Loucy (cell line): Measurements from ENCODE around the gene ACY1.

ENCODE experiments used
- H2AFZ ChIP-seq: fragments of 200-600 bp; sonication (generic); 2 replicates; pipeline ENCODE4 v1.6.0; 2016; ENCODE audit warnings: antibody characterized with exemption, mild to moderate bottlenecking, low read length, moderate library complexity
- H3F3A ChIP-seq: fragments of 200-600 bp; 2 replicates; pipeline ENCODE4 v1.6.0; 2016; ENCODE audit warnings: antibody characterized with exemption, low read depth, mild to moderate bottlenecking
- H3K27me3 ChIP-seq: fragments of 200-600 bp; sonication (generic); 2 replicates; pipeline ENCODE4 v1.6.1; 2014; ENCODE audit warnings: low read length, mild to moderate bottlenecking; ENCODE audit not compliant: insufficient read depth, poor library complexity, severe bottlenecking
- H3K36me3 ChIP-seq: fragments of 200-600 bp; sonication (generic); 2 replicates; pipeline ENCODE4 v1.6.1; 2016; ENCODE audit warnings: low read length; ENCODE audit not compliant: insufficient read depth
- H3K4me1 ChIP-seq: fragments of 200-600 bp; sonication (generic); 2 replicates; pipeline ENCODE4 v1.5.1; 2014; ENCODE audit warnings: low read length, mild to moderate bottlenecking; ENCODE audit not compliant: insufficient read depth, poor library complexity, severe bottlenecking
- H3K4me2 ChIP-seq: fragments of 200-600 bp; sonication (generic); 2 replicates; pipeline ENCODE4 v1.6.0; 2014; ENCODE audit warnings: antibody characterized with exemption, low read length, low read depth, mild to moderate bottlenecking; ENCODE audit not compliant: poor library complexity, severe bottlenecking
- H3K4me3 ChIP-seq: fragments of 200-600 bp; sonication (generic); 2 replicates; pipeline ENCODE4 v1.5.1; 2014; ENCODE audit warnings: low read length, mild to moderate bottlenecking, mixed read lengths; ENCODE audit not compliant: poor library complexity, severe bottlenecking
- H3K79me2 ChIP-seq: fragments of 200-600 bp; sonication (generic); 2 replicates; pipeline ENCODE4 v1.6.1; 2014; ENCODE audit warnings: low read length; ENCODE audit not compliant: insufficient read depth
- H3K9ac ChIP-seq: fragments of 200-600 bp; sonication (generic); 2 replicates; pipeline ENCODE4 v1.6.0; 2014; ENCODE audit warnings: mild to moderate bottlenecking, low read depth, low read length, moderate library complexity; ENCODE audit not compliant: poor library complexity, severe bottlenecking
- H3K9me2 ChIP-seq: fragments of 200-600 bp; sonication (generic); replicated peaks from 2 replicates; pipeline ENCODE4 v1.6.1; 2016; ENCODE audit warnings: low read depth, low read length, mixed read lengths
- H3K9me3 ChIP-seq: fragments of 200-600 bp; sonication (generic); 2 replicates; pipeline ENCODE4 v1.6.1; 2014; ENCODE audit warnings: mild to moderate bottlenecking, antibody characterized with exemption, low read length, low read depth; ENCODE audit not compliant: insufficient read depth
- H4K20me1 ChIP-seq: fragments of 200-600 bp; sonication (generic); 2 replicates; pipeline ENCODE4 v1.6.0; 2014; ENCODE audit warnings: antibody characterized with exemption, low read length, mild to moderate bottlenecking; ENCODE audit not compliant: insufficient read depth, poor library complexity, severe bottlenecking
- EZH2phosphoT487 ChIP-seq: fragments of 200-600 bp; IDR thresholded peaks from 2 replicates; pipeline ENCODE4 v1.6.1; 2018; ENCODE audit warnings: antibody characterized with exemption, mild to moderate bottlenecking, moderate library complexity, borderline replicate concordance
- TF ChIP-seq, protein P1 (sequence below): fragments of 200-600 bp; sonication (generic); conservative IDR thresholded peaks from 2 replicates; pipeline ENCODE4 v1.5.1; 2014; ENCODE audit warnings: mild to moderate bottlenecking, antibody characterized with exemption, low read length

The ACY1 gene

DNA sequence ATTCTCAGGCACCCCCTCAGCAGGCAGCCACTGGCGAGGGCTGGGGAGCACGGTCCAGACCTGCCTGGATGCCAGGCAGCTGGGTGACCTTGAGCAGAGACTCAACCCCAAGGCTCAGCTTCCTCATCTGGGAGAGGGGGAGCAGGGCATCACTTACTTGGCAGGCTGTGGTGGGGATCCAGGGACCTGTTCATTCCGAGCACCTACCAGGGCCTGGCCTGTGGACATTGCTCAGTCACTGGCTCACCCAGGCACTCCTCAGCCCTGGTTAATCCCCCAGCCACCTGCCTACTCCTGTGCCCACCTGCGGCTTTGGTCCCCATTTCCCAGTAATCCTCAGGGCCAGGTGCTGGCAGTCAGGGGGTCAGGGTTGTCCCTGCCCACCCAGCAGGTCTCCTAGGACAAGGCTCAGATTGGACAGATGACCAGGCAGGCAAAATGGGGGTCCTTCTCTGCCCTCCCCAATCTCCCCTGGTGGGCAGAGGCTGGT lies 21.6 kb downstream of the ACY1 start:
- TF ChIP-seq, protein P1, sequence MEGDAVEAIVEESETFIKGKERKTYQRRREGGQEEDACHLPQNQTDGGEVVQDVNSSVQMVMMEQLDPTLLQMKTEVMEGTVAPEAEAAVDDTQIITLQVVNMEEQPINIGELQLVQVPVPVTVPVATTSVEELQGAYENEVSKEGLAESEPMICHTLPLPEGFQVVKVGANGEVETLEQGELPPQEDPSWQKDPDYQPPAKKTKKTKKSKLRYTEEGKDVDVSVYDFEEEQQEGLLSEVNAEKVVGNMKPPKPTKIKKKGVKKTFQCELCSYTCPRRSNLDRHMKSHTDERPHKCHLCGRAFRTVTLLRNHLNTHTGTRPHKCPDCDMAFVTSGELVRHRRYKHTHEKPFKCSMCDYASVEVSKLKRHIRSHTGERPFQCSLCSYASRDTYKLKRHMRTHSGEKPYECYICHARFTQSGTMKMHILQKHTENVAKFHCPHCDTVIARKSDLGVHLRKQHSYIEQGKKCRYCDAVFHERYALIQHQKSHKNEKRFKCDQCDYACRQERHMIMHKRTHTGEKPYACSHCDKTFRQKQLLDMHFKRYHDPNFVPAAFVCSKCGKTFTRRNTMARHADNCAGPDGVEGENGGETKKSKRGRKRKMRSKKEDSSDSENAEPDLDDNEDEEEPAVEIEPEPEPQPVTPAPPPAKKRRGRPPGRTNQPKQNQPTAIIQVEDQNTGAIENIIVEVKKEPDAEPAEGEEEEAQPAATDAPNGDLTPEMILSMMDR, result no peak
- no peak for TF ChIP-seq EZH2phosphoT487
- no peaks in the 10 kb centered on the region for H3K79me2 ChIP-seq
- H3K4me1 ChIP-seq, result peaks cover 15% of the 10 kb centered on the region
- no peaks in the 10 kb centered on the region for H4K20me1 ChIP-seq
- no peaks in the 10 kb centered on the region for H3K27me3 ChIP-seq
- no peak overlapping the region for H3K4me2 ChIP-seq
- no peaks in the 10 kb centered on the region for H3K36me3 ChIP-seq
- H3K9me3 ChIP-seq, result no peaks in the 10 kb centered on the region
- H2AFZ ChIP-seq, result no peak overlapping the region
- H3F3A ChIP-seq, result no peaks in the 10 kb centered on the region
- H3K4me3 ChIP-seq, result no peak overlapping the region
- peak overlapping the region; percentile 18 for H3K9ac ChIP-seq
- no peaks in the 10 kb centered on the region for H3K9me2 ChIP-seq

DNA sequence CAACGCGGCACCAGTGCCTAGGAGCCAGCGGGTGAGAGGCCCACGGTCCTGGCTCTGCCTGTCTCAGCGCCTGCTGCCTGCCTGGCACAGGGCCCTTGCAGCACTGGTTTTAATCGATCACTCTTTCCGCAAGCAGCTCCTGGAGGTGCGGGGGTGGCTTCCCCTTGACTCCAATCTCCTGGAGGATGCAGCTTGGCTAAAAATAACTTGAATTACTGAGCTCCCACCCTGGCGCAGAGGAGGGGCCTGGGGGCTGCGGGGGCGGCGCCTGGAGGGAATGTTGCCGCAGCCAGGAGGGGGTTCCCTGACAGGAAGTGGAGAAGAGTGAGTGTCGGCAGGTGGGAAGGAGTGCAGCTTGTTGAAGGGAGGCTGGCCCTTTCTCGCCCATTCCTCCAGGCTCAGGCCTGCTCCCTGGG lies 22.2 kb downstream of the ACY1 start:
- no peak overlapping the region; the same call in 1 of the 2 replicates for H2AFZ ChIP-seq
- no peaks in the 10 kb centered on the region for H3K79me2 ChIP-seq
- H3K9me3 ChIP-seq, result no peaks in the 10 kb centered on the region
- no peak overlapping the region for H3K4me3 ChIP-seq
- H3K4me2 ChIP-seq, result no peak overlapping the region
- TF ChIP-seq EZH2phosphoT487, result no peak
- TF ChIP-seq, protein P1, result no peak
- H3K4me1 ChIP-seq, result peaks cover 15% of the 10 kb centered on the region
- no peaks in the 10 kb centered on the region for H4K20me1 ChIP-seq
- no peaks in the 10 kb centered on the region for H3K27me3 ChIP-seq
- H3K36me3 ChIP-seq, result no peaks in the 10 kb centered on the region
- no peaks in the 10 kb centered on the region for H3K9me2 ChIP-seq
- H3K9ac ChIP-seq, result peak overlapping the region; percentile 47
- no peaks in the 10 kb centered on the region for H3F3A ChIP-seq

DNA sequence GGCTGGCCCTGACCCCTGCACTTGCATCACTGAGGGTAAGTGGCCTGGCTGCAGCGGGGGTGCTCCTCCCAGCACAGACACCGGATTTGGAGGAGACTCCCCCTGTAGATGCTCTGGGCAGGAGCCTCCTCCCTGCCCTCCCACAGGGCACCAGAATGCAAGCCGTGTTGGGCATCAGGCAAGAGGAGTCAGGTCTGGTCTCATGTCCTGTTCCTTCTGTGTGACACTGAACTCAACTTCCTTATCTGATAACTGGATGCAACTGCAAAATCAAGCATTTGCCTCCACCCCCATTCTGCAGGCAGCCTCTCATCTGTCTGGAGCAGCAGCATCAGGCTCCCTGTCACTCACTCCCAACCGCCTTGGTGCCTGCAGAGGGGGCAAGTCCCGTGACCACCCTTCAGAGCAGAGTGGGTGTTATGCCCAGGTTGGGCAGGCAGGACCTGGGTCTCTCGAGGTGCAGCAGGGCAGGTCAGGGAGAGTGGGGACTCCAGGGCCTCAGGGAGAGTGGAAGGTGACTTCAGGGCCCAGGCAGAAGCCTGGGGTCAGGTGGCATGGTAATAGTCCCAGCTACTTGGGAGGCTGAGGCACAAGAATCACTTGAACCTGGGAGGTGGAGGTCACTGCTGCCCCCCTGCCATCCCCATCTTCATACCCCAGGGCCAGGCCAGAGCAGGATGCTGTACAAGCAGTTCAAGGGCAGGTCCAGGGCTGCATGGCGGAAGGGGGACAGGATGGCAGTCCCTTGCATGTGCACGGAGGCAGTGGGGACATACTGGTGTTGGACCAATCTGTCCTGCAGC lies 22.9 kb downstream of the ACY1 start:
- Histone ChIP-seq H4K20me1 (no peaks in the 10 kb centered on the region), H3K4me1 (peaks cover 15% of the 10 kb centered on the region), H3K9me3 (no peaks in the 10 kb centered on the region), H2AFZ (peak overlapping the region; percentile 33; the same call in 1 of the 2 replicates), H3K9ac (peak overlapping the region; percentile 47), H3K4me2 (no peak overlapping the region), H3K27me3 (no peaks in the 10 kb centered on the region), H3K79me2 (no peaks in the 10 kb centered on the region), H3K9me2 (no peaks in the 10 kb centered on the region), H3K4me3 (no peak overlapping the region), H3K36me3 (no peaks in the 10 kb centered on the region), H3F3A (no peaks in the 10 kb centered on the region)
- TF ChIP-seq EZH2phosphoT487, result no peak
- TF ChIP-seq, protein P1, result no peak
